Right renal cortex interstitium (tissue), 3 donors: ENCODE data around the gene ATP5PD. TPM values are rescaled to one million over a fixed set of nuclear protein-coding genes. Genes with fewer than 3 reads are reported as not detected.

Source experiments
- DNase-seq, 3 donors: peaks; one replicate each; pipeline ENCODE4 v3.0.0-alpha.2; 2013; ENCODE audit warnings: low read depth in 3 of 3, low spot score in 2 of 3
- polyA plus RNA-seq, 3 donors: library from polyadenylated mRNA; unstranded; fragments of 120-200 nt; gene quantifications; one replicate each; pipeline ENCODE4 v1.2.1, GENCODE V29; 2013; ENCODE audit not compliant: insufficient read length in 3 of 3

Gene ATP5PD
- polyA plus RNA-seq, 3 donors: 344 to 358 (median 352) TPM

DNA sequence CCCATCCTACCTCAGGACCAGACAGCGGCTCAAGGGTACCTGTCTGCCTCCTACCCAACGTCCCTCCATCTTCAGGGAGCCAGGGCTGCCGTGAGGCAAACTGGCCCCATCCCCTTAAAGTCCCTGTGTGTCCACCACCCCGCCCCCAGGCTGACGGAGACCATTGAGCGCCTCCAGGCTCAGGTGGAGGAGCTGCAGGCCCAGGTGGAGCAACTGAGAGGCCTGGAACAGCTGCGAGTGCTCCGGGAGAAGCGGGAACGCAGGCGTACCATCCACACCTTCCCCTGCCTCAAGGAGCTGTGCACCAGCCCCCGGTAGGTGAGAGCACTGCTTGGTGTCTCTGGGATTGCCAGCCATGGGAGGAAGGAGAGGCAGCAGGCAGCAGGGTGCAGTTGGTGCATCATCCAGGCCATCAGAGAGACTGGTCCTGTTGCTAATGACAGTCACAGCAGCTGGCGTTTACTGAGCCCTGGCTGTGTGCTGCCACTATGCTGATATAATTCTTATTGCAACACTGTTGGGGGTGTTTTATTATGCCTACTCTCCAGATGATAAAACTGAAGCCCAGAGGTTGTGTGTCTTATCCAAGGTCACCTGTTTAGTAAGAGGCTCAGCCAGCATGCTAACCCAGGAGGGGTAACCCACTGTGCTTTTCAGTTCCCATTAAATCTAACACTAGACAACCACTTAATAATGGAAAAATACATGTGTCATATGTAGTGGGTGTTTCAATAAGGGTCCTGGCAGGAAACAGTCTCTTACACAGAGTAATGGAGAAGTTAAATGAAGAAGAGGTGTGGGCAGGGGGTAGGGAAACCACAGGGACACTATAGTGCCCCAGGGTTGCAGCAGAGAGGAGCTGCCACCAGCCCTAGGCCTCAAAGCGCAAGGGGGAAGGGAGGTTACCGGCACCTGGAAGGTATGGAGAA lies 44.6 kb downstream of the ATP5PD start:
- no peak for DNase-seq

DNA sequence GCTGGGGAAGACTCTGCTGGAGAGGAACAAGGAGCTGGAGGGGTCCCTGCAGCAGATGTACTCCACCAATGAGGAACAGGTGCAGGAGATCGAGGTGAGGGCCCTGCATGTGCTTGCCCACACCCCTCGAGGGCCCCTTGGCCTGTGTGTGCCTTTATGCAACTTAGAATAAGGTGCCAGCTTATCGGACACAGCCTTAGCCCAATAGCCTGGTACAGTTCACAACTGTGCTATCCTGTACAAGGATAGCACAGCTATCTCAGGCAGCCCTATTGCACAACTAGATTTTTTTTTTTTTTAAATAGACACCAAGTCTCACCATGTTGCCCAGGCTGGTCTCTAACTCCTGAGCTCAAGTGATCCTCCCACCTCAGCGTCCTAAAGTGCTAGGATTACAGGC lies 47.2 kb downstream of the ATP5PD start:
- no peak for DNase-seq

DNA sequence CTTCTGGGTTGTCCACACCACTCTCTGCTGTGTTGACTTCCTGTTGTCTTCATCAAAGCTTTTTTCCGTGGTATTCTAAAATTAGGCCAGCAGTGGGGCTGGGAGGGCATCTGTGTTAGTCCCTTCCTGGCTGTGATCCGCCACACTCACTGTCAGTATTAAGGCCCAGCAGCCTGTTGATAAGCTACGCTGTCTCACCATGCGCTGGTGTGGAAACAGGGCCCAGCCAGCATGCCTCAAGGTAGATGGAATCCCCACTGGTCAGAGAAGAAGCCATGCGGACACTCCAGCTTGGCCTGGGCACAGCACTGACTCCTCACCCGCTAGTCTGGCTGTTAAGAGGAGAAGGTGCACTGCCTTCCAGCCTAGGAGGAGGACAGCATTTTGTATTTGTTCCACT lies 48.0 kb downstream of the ATP5PD start:
- no peak for DNase-seq

DNA sequence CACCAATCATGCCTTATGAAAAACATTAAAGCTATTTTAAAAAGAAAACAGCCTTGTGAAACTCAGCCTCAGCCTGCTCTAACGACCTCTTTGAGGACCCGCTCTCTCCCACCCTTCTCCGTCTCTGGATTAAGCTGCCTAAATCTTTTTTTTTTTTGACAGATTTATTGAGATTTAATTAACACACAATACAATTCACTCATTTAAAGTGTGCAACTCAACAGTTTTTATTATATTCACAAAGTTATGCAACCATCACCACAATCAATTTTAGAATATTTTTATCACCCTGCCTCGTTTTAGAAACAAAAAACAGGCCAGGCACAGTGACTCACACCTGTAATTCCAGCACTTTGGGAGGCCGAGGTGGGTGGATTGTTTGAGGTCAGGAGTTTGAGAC lies 50.9 kb downstream of the ATP5PD start:
- DNase-seq: no peak

DNA sequence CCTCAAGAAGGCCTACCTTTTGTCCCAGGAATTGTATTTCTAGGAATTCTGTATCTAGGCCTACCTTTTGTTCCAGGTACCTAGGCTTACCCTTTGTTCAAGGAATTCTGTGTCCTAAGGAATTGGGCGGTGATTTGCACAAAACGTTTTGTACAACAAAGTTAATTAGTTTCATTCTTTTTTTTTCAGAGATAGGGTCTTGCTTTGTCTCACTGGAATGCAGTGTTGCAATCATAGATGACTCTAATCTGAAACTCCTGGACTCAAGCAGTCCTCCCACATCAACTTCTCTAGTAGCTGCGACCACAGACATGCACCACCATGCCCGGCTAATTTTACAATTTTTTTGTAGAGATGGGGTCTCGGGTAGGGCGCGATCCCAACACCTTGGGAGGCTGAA lies 52.3 kb downstream of the ATP5PD start:
- no peak for DNase-seq

DNA sequence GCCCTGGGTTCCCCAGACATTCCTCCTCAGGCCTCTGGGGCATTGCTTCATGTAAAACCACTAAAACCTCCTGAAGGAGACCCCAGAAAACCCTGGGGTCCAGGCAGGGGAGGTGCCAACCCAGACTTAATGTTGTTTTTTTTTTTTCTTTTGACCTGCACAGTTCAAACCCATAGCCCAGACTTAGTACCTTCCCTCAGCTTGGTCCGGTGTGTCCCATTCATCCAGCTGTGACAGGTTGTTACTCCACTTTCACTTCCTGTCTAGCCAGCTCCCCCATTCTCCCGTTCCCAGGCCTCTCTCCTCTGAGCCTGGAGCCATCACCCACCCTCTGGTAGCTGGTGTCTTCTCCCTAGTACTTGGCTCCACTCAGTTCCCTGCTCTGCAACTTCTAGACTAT lies 54.5 kb downstream of the ATP5PD start:
- no peak for DNase-seq

DNA sequence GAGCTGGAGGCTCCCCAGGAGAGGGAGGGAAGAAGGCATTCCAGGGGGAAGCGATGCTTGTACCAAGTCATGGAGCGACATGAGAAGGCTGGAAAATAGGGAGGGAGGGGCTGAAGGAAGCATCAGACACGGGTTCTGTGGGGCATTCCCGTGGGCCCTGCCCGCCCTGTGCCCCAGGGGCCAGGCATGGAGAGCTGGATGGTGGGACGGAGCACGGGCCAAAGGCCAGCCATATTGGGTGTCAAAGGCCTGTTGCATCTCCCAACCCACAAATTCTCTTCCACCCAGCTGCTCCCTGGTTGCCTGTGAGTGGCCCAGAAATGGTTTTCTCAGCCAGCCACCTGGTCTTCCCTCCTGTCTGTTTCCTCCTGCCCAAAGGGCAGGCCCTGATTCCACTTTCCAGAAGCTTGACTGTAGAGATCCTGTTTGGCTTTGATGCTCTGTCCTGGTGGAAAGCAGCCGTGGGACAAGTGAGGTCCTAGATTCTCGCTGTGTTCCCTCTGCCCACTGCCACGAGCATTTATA lies 56.1 kb downstream of the ATP5PD start:
- no peak for DNase-seq

Other genes with a start within 250 kb of the ATP5PD start
- under 1 TPM; 0.10 to 0.14 (median 0.13) TPM for gene GRIN2C, start 187.1 kb downstream of the ATP5PD start, polyA plus RNA-seq
- gene FDXR, start 174.0 kb downstream of the ATP5PD start, polyA plus RNA-seq: 1 to 10 TPM; 5.9 to 7.2 (median 6.6) TPM
- under 1 TPM; 0.15 to 0.33 (median 0.29) TPM for gene FADS6, start 153.3 kb downstream of the ATP5PD start, polyA plus RNA-seq
- gene USH1G, start 123.7 kb downstream of the ATP5PD start, polyA plus RNA-seq: under 1 TPM; 0.65 to 0.78 (median 0.67) TPM
- not detected for gene OTOP2, start 122.7 kb downstream of the ATP5PD start, polyA plus RNA-seq
- not detected for gene OTOP3, start 111.1 kb downstream of the ATP5PD start, polyA plus RNA-seq
- gene HID1, start 74.2 kb downstream of the ATP5PD start, polyA plus RNA-seq: 10 to 100 TPM; 10.4 to 13.1 (median 10.7) TPM
- gene CDR2L, start 59.3 kb downstream of the ATP5PD start, polyA plus RNA-seq: 1 to 10 TPM; 7.3 to 8.6 (median 7.7) TPM
- gene MRPL58, start 34.3 kb downstream of the ATP5PD start, polyA plus RNA-seq: 10 to 100 TPM; 24.1 to 28.1 (median 27.5) TPM
- gene KCTD2, start 256 bp upstream of the ATP5PD start, polyA plus RNA-seq: 10 to 100 TPM; 32.4 to 33.9 (median 33.3) TPM
- gene SLC16A5, start 41.0 kb upstream of the ATP5PD start, polyA plus RNA-seq: 10 to 100 TPM; 21.1 to 24.8 (median 23.6) TPM
- 10 to 100 TPM; 15.4 to 18.8 (median 16.3) TPM for gene ARMC7, start 63.0 kb upstream of the ATP5PD start, polyA plus RNA-seq
- 10 to 100 TPM; 43.8 to 51.4 (median 47.2) TPM for gene NT5C, start 84.8 kb upstream of the ATP5PD start, polyA plus RNA-seq
- gene JPT1, start 107.5 kb upstream of the ATP5PD start, polyA plus RNA-seq: 10 to 100 TPM; 79.8 to 83.9 (median 83.4) TPM
- gene SUMO2, start 136.0 kb upstream of the ATP5PD start, polyA plus RNA-seq: 100 to 1,000 TPM; 708 to 791 (median 788) TPM
- 10 to 100 TPM; 62.6 to 69.3 (median 65.0) TPM for gene NUP85, start 158.7 kb upstream of the ATP5PD start, polyA plus RNA-seq
- gene GGA3, start 214.6 kb upstream of the ATP5PD start, polyA plus RNA-seq: 10 to 100 TPM; 36.1 to 45.8 (median 38.3) TPM
- 10 to 100 TPM; 78.7 to 87.0 (median 84.2) TPM for gene MRPS7, start 214.9 kb upstream of the ATP5PD start, polyA plus RNA-seq
- 10 to 100 TPM; 20.0 to 23.3 (median 22.4) TPM for gene MIF4GD, start 224.3 kb upstream of the ATP5PD start, polyA plus RNA-seq
- gene SLC25A19, start 242.5 kb upstream of the ATP5PD start, polyA plus RNA-seq: 10 to 100 TPM in 1 of 3 donors, 1 to 10 TPM in 2; 5.6 to 10.8 (median 7.4) TPM